ENCODE results near the gene HSPB1.

GRCh38 chr7:76325092-76325491 is 22.6 kb downstream of the HSPB1 start:
- TF ChIP-seq CTCF (conservative IDR thresholded peaks at IDR 0.05) = no peak
- no peak for TF ChIP-seq EZH2 (IDR thresholded peaks at IDR 0.05; ENCODE audit: low read depth)

Measured in PC-9 (cell line).